Liver (tissue), 9 donors: ENCODE data around the gene EFCAB14. TPM values are rescaled to one million over a fixed set of nuclear protein-coding genes. Genes with fewer than 3 reads are reported as not detected.
A peak's percentile ranks its signal among the peaks of the same experiment; 100 is the strongest.
"Not testable (repeated sequence)": the region's sequence is repeated elsewhere in the genome, so short reads cannot be mapped to it uniquely, and the experiment has no call there.

ENCODE experiments used
- DNase-seq: peaks from one replicate; pipeline ENCODE4 v3.0.0-alpha.2; 2017; ENCODE audit warnings: low spot score
- H3K27ac ChIP-seq, 2 donors: one replicate each; pipeline ENCODE4 v1.7.0; 2013; ENCODE audit warnings: inconsistent platforms in 2 of 2, low read length in 2 of 2, control low read depth in 1 of 2, low read depth in 1 of 2, mild to moderate bottlenecking in 1 of 2
- H3K27me3 ChIP-seq, 4 donors: one replicate each; pipeline versions ENCODE4 v1.6.1 to v1.7.0; 2013; ENCODE audit warnings: low read length in 3 of 4, inconsistent platforms in 1 of 4, mild to moderate bottlenecking in 1 of 4, moderate library complexity in 1 of 4; ENCODE audit not compliant: control insufficient read depth in 4 of 4, insufficient read depth in 4 of 4
- H3K36me3 ChIP-seq, 4 donors: one replicate each; pipeline versions ENCODE4 v1.6.1 to v1.7.0; 2013; ENCODE audit warnings: low read length in 3 of 4, mild to moderate bottlenecking in 3 of 4, low read depth in 1 of 4, moderate library complexity in 1 of 4; ENCODE audit not compliant: control insufficient read depth in 4 of 4, insufficient read depth in 3 of 4
- H3K4me1 ChIP-seq, 4 donors: one replicate each; pipeline versions ENCODE4 v1.6.1 to v1.7.0; 2013; ENCODE audit warnings: low read length in 3 of 4, mild to moderate bottlenecking in 3 of 4, moderate library complexity in 1 of 4; ENCODE audit not compliant: control insufficient read depth in 4 of 4, insufficient read depth in 4 of 4
- H3K4me3 ChIP-seq, 3 donors: one replicate each; pipeline versions ENCODE4 v1.6.1 to v1.7.0; 2013; ENCODE audit warnings: low read length in 3 of 3, control low read depth in 1 of 3, low read depth in 1 of 3, mild to moderate bottlenecking in 1 of 3
- H3K9ac ChIP-seq, 2 donors: one replicate each; pipeline ENCODE4 v1.7.0; 2013; ENCODE audit warnings: low read length in 2 of 2, mild to moderate bottlenecking in 2 of 2, moderate library complexity in 2 of 2, control low read depth in 1 of 2, low read depth in 1 of 2
- H3K9me3 ChIP-seq, 4 donors: one replicate each; pipeline versions ENCODE4 v1.6.1 to v1.7.0; 2013; ENCODE audit warnings: low read length in 3 of 4; ENCODE audit not compliant: control insufficient read depth in 4 of 4
- EGR1 ChIP-seq, 2 donors: IDR thresholded peaks; 2 replicates each; pipeline ENCODE4 v1.6.1; 2016 to 2018; ENCODE audit warnings: antibody characterized with exemption in 2 of 2, low read depth in 2 of 2
- FOXA1 ChIP-seq: IDR thresholded peaks from 2 replicates; pipeline ENCODE4 v1.6.1; 2016; ENCODE audit warnings: antibody characterized with exemption
- HNF4A ChIP-seq, 2 donors: conservative IDR thresholded peaks; 2 replicates each; pipeline ENCODE4 v1.6.1; 2016; ENCODE audit warnings: antibody characterized with exemption in 2 of 2, mild to moderate bottlenecking in 2 of 2
- NR2F2 ChIP-seq: IDR thresholded peaks from 2 replicates; pipeline ENCODE4 v1.6.1; 2016; ENCODE audit warnings: antibody characterized with exemption
- RAD21 ChIP-seq, 2 donors: IDR thresholded peaks; 2 replicates each; pipeline ENCODE4 v1.6.1; 2016; ENCODE audit warnings: antibody characterized with exemption in 2 of 2, mild to moderate bottlenecking in 2 of 2
- WGBS: extraction: QIAGEN DNeasy Blood & Tissue Kit; methylation state at CpG from one replicate; pipeline ENCODE4 v1.1.7; 2013; 5-methylcytosine and 5-hydroxymethylcytosine counted together
- polyA plus RNA-seq, 2 donors: library from polyadenylated mRNA; stranded (reverse) in 1 of 2; unstranded in 1 of 2; fragments of 200-250 nt in 1 of 2; fragments of >200 nt in 1 of 2; fragmentation: Nextera tagmentation in 1 of 2; extraction: Ambion mirVana in 1 of 2; gene quantifications; one replicate each; pipeline versions ENCODE4 v1.2.1 to v1.2.3, GENCODE V29; 2013 to 2015
- total RNA-seq, 2 donors: library from RNA; depleted of rRNA; stranded (reverse); fragments of >200 nt; gene quantifications; one replicate each; pipeline ENCODE4 v1.2.3, GENCODE V29; 2014
- TF ChIP-seq, protein P1 (sequence below): IDR thresholded peaks from 2 replicates; pipeline ENCODE4 v1.6.1; 2016; ENCODE audit warnings: antibody characterized with exemption, mild to moderate bottlenecking
- TF ChIP-seq, protein P2 (sequence below): IDR thresholded peaks from 2 replicates; pipeline ENCODE4 v1.6.1; 2016; ENCODE audit warnings: antibody characterized with exemption
- donor health status: healthy.
- donor health status: healthy.
- donor health status: healthy.
- donor health status: healthy.
- donor health status: healthy.

Gene EFCAB14
- total and polyA plus RNA-seq, 4 donors = 14.8 to 34.6 (median 23.7) TPM

DNA sequence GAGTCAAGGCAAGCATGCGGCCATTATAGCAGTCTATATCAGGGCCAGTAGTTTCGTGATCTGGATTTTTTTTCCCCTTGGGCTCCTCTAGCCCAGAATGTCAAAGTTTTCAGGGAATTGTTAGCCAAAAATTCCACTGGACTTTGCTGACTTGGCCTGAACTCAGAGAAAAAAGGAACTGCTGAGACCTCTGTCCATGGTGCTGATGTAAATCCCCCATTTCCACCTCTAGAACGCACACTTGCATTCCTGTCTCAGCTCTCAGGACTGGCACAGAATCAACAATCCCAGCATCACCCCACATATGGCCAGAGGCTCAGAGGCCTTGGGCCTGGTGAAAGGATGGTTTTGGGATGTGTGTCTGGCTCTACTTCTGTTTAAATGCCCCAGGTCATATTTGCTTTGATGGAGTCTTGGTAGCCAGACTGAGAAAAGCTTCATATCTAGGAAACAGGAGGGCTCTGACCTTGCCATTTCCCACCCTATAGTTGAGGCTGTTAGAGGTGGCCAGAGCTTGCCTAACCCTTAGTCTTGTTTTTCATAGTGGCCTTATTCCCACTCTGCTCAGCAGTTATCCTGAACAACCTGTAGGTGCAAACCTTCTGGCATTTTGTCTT, 16.9 kb upstream of the EFCAB14 start:
- Histone ChIP-seq H3K9ac (no peak overlapping the region), H3K27ac (no peak overlapping the region), H3K4me1 (no peaks in the 10 kb centered on the region), H3K27me3 (no peaks in the 10 kb centered on the region), H3K36me3 (no peaks in the 10 kb centered on the region), H3K4me3 (no peak overlapping the region), H3K9me3 (no peaks in the 10 kb centered on the region)
- TF ChIP-seq HNF4A (conservative IDR thresholded peaks at IDR 0.05) (peak; percentile 6 to 35), FOXA1 (no peak), RAD21 (IDR thresholded peaks at IDR 0.05) (peak in 1 of 2 donors; percentile 29), EGR1 (IDR thresholded peaks at IDR 0.05; ENCODE audit: low read depth in 2 of 2) (no peak)
- TF ChIP-seq, protein P1, sequence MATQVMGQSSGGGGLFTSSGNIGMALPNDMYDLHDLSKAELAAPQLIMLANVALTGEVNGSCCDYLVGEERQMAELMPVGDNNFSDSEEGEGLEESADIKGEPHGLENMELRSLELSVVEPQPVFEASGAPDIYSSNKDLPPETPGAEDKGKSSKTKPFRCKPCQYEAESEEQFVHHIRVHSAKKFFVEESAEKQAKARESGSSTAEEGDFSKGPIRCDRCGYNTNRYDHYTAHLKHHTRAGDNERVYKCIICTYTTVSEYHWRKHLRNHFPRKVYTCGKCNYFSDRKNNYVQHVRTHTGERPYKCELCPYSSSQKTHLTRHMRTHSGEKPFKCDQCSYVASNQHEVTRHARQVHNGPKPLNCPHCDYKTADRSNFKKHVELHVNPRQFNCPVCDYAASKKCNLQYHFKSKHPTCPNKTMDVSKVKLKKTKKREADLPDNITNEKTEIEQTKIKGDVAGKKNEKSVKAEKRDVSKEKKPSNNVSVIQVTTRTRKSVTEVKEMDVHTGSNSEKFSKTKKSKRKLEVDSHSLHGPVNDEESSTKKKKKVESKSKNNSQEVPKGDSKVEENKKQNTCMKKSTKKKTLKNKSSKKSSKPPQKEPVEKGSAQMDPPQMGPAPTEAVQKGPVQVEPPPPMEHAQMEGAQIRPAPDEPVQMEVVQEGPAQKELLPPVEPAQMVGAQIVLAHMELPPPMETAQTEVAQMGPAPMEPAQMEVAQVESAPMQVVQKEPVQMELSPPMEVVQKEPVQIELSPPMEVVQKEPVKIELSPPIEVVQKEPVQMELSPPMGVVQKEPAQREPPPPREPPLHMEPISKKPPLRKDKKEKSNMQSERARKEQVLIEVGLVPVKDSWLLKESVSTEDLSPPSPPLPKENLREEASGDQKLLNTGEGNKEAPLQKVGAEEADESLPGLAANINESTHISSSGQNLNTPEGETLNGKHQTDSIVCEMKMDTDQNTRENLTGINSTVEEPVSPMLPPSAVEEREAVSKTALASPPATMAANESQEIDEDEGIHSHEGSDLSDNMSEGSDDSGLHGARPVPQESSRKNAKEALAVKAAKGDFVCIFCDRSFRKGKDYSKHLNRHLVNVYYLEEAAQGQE = peak; percentile 100
- TF ChIP-seq, protein P2, sequence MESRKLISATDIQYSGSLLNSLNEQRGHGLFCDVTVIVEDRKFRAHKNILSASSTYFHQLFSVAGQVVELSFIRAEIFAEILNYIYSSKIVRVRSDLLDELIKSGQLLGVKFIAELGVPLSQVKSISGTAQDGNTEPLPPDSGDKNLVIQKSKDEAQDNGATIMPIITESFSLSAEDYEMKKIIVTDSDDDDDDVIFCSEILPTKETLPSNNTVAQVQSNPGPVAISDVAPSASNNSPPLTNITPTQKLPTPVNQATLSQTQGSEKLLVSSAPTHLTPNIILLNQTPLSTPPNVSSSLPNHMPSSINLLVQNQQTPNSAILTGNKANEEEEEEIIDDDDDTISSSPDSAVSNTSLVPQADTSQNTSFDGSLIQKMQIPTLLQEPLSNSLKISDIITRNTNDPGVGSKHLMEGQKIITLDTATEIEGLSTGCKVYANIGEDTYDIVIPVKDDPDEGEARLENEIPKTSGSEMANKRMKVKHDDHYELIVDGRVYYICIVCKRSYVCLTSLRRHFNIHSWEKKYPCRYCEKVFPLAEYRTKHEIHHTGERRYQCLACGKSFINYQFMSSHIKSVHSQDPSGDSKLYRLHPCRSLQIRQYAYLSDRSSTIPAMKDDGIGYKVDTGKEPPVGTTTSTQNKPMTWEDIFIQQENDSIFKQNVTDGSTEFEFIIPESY = no peak
- no peak for DNase-seq
- 4% methylated on average over 3 of the region's 3 CpGs for WGBS

DNA sequence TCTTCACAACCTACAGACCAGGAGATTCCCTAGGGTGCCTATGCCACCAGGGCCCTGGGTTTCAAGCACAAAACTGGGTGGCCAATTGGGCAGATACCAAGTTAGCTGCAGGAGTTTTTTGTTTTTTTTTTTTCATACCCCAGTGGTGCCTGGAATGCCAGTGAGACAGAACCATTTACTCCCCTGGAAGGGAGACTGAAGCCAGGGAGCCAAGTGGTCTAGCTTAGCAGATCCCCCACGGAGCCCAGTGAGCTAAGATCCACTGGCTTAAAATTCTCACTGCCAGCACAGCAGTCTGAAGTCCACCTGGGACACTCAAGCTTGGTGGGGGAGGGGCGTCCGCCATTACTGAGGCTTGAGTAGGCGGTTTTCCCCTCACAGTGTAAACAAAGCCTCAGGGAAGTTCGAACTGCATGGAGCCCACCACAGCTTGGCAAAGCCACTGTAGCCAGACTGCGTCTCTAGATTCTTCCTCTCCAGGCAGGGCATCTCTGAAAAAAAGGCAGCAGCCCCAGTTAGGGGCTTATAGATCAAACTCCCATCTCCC, 9.5 kb upstream of the EFCAB14 start:
- WGBS = 36% methylated on average over 6 of the region's 6 CpGs
- not testable (repeated sequence) for DNase-seq, H3K4me1 ChIP-seq, H3K27me3 ChIP-seq, H3K9me3 ChIP-seq, H3K9ac ChIP-seq, H3K4me3 ChIP-seq, H3K36me3 ChIP-seq, H3K27ac ChIP-seq

DNA sequence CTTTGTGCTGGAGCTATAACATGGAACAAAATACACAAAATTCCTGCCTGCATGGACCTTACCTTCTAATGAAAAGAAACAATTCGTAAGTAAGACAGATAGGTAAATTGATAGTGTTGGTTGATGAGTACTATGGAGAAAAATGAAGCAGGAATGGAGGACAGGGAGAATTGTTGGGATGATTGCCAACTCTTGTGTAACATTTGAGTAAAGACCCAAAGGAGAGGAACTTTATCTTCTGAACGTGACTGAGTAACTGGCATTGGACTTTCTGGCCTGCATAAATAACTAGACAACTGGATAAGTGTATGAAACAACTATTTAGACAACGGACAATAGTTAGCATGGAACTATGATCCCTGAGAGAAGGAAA, 6.8 kb upstream of the EFCAB14 start:
- Histone ChIP-seq H3K27me3 (no peaks in the 10 kb centered on the region), H3K9me3 (no peaks in the 10 kb centered on the region), H3K4me1 (peaks cover 0 to 3% (median 2%) of the 10 kb centered on the region in 4 donors), H3K36me3 (no peaks in the 10 kb centered on the region), H3K4me3 (no peak overlapping the region), H3K27ac (no peak overlapping the region), H3K9ac (no peak overlapping the region)
- DNase-seq = no peak
- TF ChIP-seq NR2F2 (no peak), HNF4A (conservative IDR thresholded peaks at IDR 0.05) (no peak)
- TF ChIP-seq, protein P2 = no peak
- TF ChIP-seq, protein P1 = no peak
- 46% methylated on average over 3 of the region's 3 CpGs for WGBS
